H1 (cell line): ENCODE results near the gene AK6. TPM values are rescaled to one million over a fixed set of nuclear protein-coding genes. Genes with fewer than 3 reads are reported as not detected.

Experiments used
- CBX5 ChIP-seq: fragments of 300-800, 300-1000 bp; sonication (generic); IDR thresholded peaks from 2 replicates; pipeline ENCODE4 v1.7.1; 2016; ENCODE audit warnings: antibody characterized with exemption, low read length, low read depth
- CHD7 ChIP-seq: fragments of 300-600 bp; sonication (generic); IDR thresholded peaks from 2 replicates; pipeline ENCODE4 v1.7.1; 2012; ENCODE audit warnings: low read length, moderate library complexity, mild to moderate bottlenecking, inconsistent platforms; ENCODE audit not compliant: insufficient replicate concordance
- MAX ChIP-seq: IDR thresholded peaks from 2 replicates; pipeline ENCODE4 v1.6.1; 2012; ENCODE audit warnings: inconsistent platforms
- POU5F1 ChIP-seq: IDR thresholded peaks from 2 replicates; pipeline ENCODE4 v1.6.1; 2011; ENCODE audit warnings: low read depth, mild to moderate bottlenecking, low read length, moderate library complexity
- RAD21 ChIP-seq, 2 experiments: IDR thresholded peaks in 1 of 2; conservative IDR thresholded peaks in 1 of 2; 2 replicates each; pipeline ENCODE4 v1.6.1; 2011; ENCODE audit warnings: low read depth in 2 of 2, low read length in 2 of 2, improper control_type of control experiment in 1 of 2, inconsistent platforms in 1 of 2, mild to moderate bottlenecking in 1 of 2, moderate library complexity in 1 of 2
- RBBP5 ChIP-seq: IDR thresholded peaks from 2 replicates; pipeline ENCODE4 v1.7.1; 2012; ENCODE audit warnings: low read depth, mild to moderate bottlenecking, inconsistent platforms, low read length, moderate library complexity, borderline replicate concordance
- TBP ChIP-seq: IDR thresholded peaks from 2 replicates; pipeline ENCODE4 v1.6.1; 2011; ENCODE audit warnings: low read depth, low read length, improper control_type of control experiment
- polyA plus RNA-seq, 7 experiments: library from polyadenylated mRNA; depleted of rRNA in 3 of 7; stranded (reverse) in 5 of 7; unstranded in 2 of 7; fragments of >200 nt in 5 of 7; fragments of 200-250 nt in 2 of 7; gene quantifications; 1 replicate in 5 of 7; 2 replicates in 1 of 7; 4 replicates in 1 of 7; pipeline versions ENCODE4 v1.2.1 to v1.2.3, GENCODE V29; 2011 to 2013; ENCODE audit warnings: missing spikeins in 2 of 7, mixed read lengths in 2 of 7
- total RNA-seq: library from RNA; stranded (reverse); fragmentation: NEBNext Ultra II Directional; extraction: Animal tissue kit (Norgen Biotek cat#: 25700); gene quantifications from 2 replicates; pipeline ENCODE4 v1.2.1, GENCODE V29; 2021

Gene AK6
- total and polyA plus RNA-seq, 2 of the 8 experiments (the other 6 are each of a cell fraction or from before 2014, with no cell fraction given) = 22.5 to 51.2 TPM

GRCh38 chr5:69360442-69360841, 8.9 kb downstream of the AK6 start (continued):
- no peak for TF ChIP-seq CHD7
- no peak for TF ChIP-seq RBBP5
- no peak for TF ChIP-seq POU5F1
- TF ChIP-seq CBX5 = no peak
- TF ChIP-seq MAX = no peak
- no peak for TF ChIP-seq RAD21 (IDR thresholded peaks at IDR 0.05 in 1 of 2, conservative IDR thresholded peaks at IDR 0.05 in 1 of 2; ENCODE audit: low read depth in 2 of 2, low read length in 2 of 2)
- TF ChIP-seq TBP = no peak
- TF ChIP-seq, all 59 proteins: peak for 0
